GM21619 (cell line): ENCODE measurements around the gene GIPC1.

ENCODE experiments used
- ATAC-seq: cut with Tn5 transposase; IDR thresholded peaks from one replicate; pipeline ENCODE4 v1.9.1; 2021; ENCODE audit not compliant: unreplicated experiment

Gene GIPC1

GRCh38 chr19:14439014-14439413, 56.9 kb downstream of the GIPC1 start:
- ATAC-seq, result no peak

- ATAC-seq, result no peak
Observed at GRCh38 chr19:14437578-14438140, 58.3 kb downstream of the GIPC1 start.

- no peak for ATAC-seq
Observed at GRCh38 chr19:14435320-14436050, 60.4 kb downstream of the GIPC1 start.

GRCh38 chr19:14434543-14435319, 61.2 kb downstream of the GIPC1 start:
- no peak for ATAC-seq

- no peak for ATAC-seq
Observed at GRCh38 chr19:14433554-14434501, 62.1 kb downstream of the GIPC1 start.

GRCh38 chr19:14432791-14433553, 63.0 kb downstream of the GIPC1 start, which contains the start of gene PKN1:
TSS of gene PKN1 (plus strand) at chr19:14433306. CDS start at chr19:14433522, 216 bp downstream.
- no peak for ATAC-seq

- no peak for ATAC-seq
Observed at GRCh38 chr19:14430712-14431111, 65.2 kb downstream of the GIPC1 start.

- no peak for ATAC-seq
Observed at GRCh38 chr19:14428882-14429416, 67.0 kb downstream of the GIPC1 start.
